GM12873 (cell line): ENCODE data around the gene ARHGAP32.

Experiments used
- TF ChIP-seq, protein P1 (sequence below): IDR thresholded peaks from 2 replicates; pipeline ENCODE4 v1.5.1; 2012; ENCODE audit warnings: low read depth, mild to moderate bottlenecking, moderate library complexity, low read length, control low read depth; ENCODE audit not compliant: insufficient read depth; ENCODE audit errors: missing control alignments

The ARHGAP32 gene

GRCh38 chr11:128953151-128953550 lies 239.0 kb downstream of the ARHGAP32 start:
- TF ChIP-seq, protein P1, sequence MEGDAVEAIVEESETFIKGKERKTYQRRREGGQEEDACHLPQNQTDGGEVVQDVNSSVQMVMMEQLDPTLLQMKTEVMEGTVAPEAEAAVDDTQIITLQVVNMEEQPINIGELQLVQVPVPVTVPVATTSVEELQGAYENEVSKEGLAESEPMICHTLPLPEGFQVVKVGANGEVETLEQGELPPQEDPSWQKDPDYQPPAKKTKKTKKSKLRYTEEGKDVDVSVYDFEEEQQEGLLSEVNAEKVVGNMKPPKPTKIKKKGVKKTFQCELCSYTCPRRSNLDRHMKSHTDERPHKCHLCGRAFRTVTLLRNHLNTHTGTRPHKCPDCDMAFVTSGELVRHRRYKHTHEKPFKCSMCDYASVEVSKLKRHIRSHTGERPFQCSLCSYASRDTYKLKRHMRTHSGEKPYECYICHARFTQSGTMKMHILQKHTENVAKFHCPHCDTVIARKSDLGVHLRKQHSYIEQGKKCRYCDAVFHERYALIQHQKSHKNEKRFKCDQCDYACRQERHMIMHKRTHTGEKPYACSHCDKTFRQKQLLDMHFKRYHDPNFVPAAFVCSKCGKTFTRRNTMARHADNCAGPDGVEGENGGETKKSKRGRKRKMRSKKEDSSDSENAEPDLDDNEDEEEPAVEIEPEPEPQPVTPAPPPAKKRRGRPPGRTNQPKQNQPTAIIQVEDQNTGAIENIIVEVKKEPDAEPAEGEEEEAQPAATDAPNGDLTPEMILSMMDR: no peak

- TF ChIP-seq, protein P1: no peak
Observed at GRCh38 chr11:128949791-128950454, 242.2 kb downstream of the ARHGAP32 start.

- TF ChIP-seq, protein P1: peak; percentile 43
Observed at GRCh38 chr11:128948583-128948982, 243.5 kb downstream of the ARHGAP32 start.

GRCh38 chr11:128947773-128948172 lies 244.4 kb downstream of the ARHGAP32 start:
- TF ChIP-seq, protein P1: no peak

DNA sequence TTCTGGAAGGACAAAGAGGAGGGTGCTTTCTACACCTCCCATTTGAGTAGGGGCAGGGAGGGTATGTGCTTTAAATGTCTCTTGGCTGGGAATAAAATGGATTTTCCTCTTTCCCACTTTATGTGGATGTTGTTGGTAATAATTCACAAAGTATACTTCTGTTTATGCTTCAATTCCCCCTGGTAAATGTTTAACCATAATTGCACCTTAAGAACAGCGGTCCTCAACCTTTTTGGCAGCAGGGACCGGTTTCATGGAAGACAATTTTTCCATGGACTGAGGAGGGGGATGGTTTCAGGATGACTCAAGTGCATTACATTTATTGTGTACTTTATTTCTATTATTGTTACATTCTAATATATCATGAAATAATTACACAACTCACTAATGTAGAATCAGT lies 245.5 kb downstream of the ARHGAP32 start:
- TF ChIP-seq, protein P1: no peak

- TF ChIP-seq, protein P1: no peak
Observed at GRCh38 chr11:128943428-128943976, 248.6 kb downstream of the ARHGAP32 start.

- TF ChIP-seq, protein P1: no peak
Observed at GRCh38 chr11:128942817-128943427, 249.2 kb downstream of the ARHGAP32 start, which contains the start of gene TP53AIP1. Gene TP53AIP1, minus strand, starts transcription at chr11:128942871. Its CDS starts 5,053 bp downstream, at chr11:128937818.
